Measurements from ENCODE around the gene FBXL16.
"Not testable (repeated sequence)": the region's sequence is repeated elsewhere in the genome, so short reads cannot be mapped to it uniquely, and the experiment has no call there.

The FBXL16 gene

GRCh38 chr16:709566-710499 is 4.2 kb upstream of the FBXL16 start:
- DNase-seq = peak; percentile 95

GRCh38 chr16:708959-709358 is 3.4 kb upstream of the FBXL16 start:
- DNase-seq = no peak

GRCh38 chr16:708019-708418 is 2.4 kb upstream of the FBXL16 start:
- no peak for DNase-seq

- peak; percentile 89 for DNase-seq
Observed at GRCh38 chr16:707062-707538, 1.5 kb upstream of the FBXL16 start.

GRCh38 chr16:706189-707061 is 824 bp upstream of the FBXL16 start:
- peak; percentile 66 for DNase-seq

- DNase-seq = peak; percentile 59
Observed at GRCh38 chr16:704552-705380, 835 bp downstream of the FBXL16 start.

- DNase-seq = no peak
Observed at GRCh38 chr16:704047-704446, 1.6 kb downstream of the FBXL16 start.

GRCh38 chr16:703406-703805 is 2.2 kb downstream of the FBXL16 start:
- DNase-seq = no peak

- DNase-seq = no peak
Observed at GRCh38 chr16:702341-702740, 3.3 kb downstream of the FBXL16 start.

- no peak for DNase-seq
Observed at GRCh38 chr16:700684-701584, 4.7 kb downstream of the FBXL16 start.

GRCh38 chr16:698911-699671 is 6.5 kb downstream of the FBXL16 start:
- DNase-seq = no peak

GRCh38 chr16:695355-696089 is 10.1 kb downstream of the FBXL16 start:
- DNase-seq = peak; percentile 66

- DNase-seq = no peak
Observed at GRCh38 chr16:694863-695354, 10.7 kb downstream of the FBXL16 start.

GRCh38 chr16:694187-694862 is 11.3 kb downstream of the FBXL16 start:
- DNase-seq = no peak

- no peak for DNase-seq
Observed at GRCh38 chr16:693766-694165, 11.8 kb downstream of the FBXL16 start.

- DNase-seq = no peak
Observed at GRCh38 chr16:693364-693763, 12.2 kb downstream of the FBXL16 start.

GRCh38 chr16:692356-693108 is 13.1 kb downstream of the FBXL16 start:
- DNase-seq = no peak

GRCh38 chr16:691242-691641 is 14.4 kb downstream of the FBXL16 start:
- not testable (repeated sequence) for DNase-seq

Data from NCI-H146 (cell line).